Natural killer cell treated with Interleukin-12 subunit alpha and Interleukin-12 subunit beta and Interleukin-15 and Interleukin-18, amount 100 ng/mL, for 72 hours (primary cell): ENCODE results near the gene CLSTN3. TPM values are rescaled to one million over a fixed set of nuclear protein-coding genes. Genes with fewer than 3 reads are reported as not detected.

ENCODE experiments used
- ATAC-seq, 2 donors: fragments of 150-1000 bp; cut with Tn5 transposase in 1 of 2; sonication (Bioruptor Pico), chemical (Tn5 transposase) in 1 of 2; 2 replicates each; pipeline ENCODE4 v1.10.0; 2021
- DNase-seq: peaks from one replicate; pipeline ENCODE4 v3.0.0; 2022; ENCODE audit warnings: low spot score
- H3K27ac Mint-ChIP-seq, 2 donors: 1 replicate in 1 of 2; 2 replicates in 1 of 2; pipeline ENCODE4 v1.8.0; 2022; ENCODE audit warnings: mixed read lengths in 2 of 2, mild to moderate bottlenecking in 1 of 2, moderate library complexity in 1 of 2
- H3K27me3 Mint-ChIP-seq, 2 donors: 1 replicate in 1 of 2; 2 replicates in 1 of 2; pipeline ENCODE4 v1.8.0; 2022; ENCODE audit warnings: mixed read lengths in 2 of 2
- H3K36me3 Mint-ChIP-seq: one replicate; pipeline ENCODE4 v1.8.0; 2022; ENCODE audit warnings: mixed read lengths
- H3K4me1 Mint-ChIP-seq, 2 donors: 1 replicate in 1 of 2; 2 replicates in 1 of 2; pipeline ENCODE4 v1.8.0; 2022; ENCODE audit warnings: low read depth in 2 of 2, mixed read lengths in 2 of 2, mild to moderate bottlenecking in 1 of 2
- H3K4me3 Mint-ChIP-seq: one replicate; pipeline ENCODE4 v1.8.0; 2022; ENCODE audit warnings: mixed read lengths
- H3K9me3 Mint-ChIP-seq: 2 replicates; pipeline ENCODE4 v1.8.0; 2022; ENCODE audit warnings: mixed read lengths
- total RNA-seq, 2 donors: library from RNA; stranded (reverse); gene quantifications; one replicate each; pipeline ENCODE4 v1.2.3, GENCODE V29; 2022

The CLSTN3 gene
- total RNA-seq, 2 donors from 2014 or later: 36.3 to 40.0 TPM

GRCh38 chr12:7142056-7142644 lies 12.0 kb downstream of the CLSTN3 start:
- Mint-ChIP-seq H3K4me3 (no peak overlapping the region), H3K27ac (no peak overlapping the region), H3K9me3 (no peaks in the 10 kb centered on the region), H3K27me3 (no peaks in the 10 kb centered on the region), H3K36me3 (no peaks in the 10 kb centered on the region), H3K4me1 (peaks cover 0 to 6% of the 10 kb centered on the region in 2 donors)
- ATAC-seq (peak; percentile 67 to 72), DNase-seq (peak; percentile 64)

GRCh38 chr12:7142809-7143465 lies 12.8 kb downstream of the CLSTN3 start:
- no peaks in the 10 kb centered on the region for H3K27me3 Mint-ChIP-seq
- no peak overlapping the region for H3K27ac Mint-ChIP-seq
- DNase-seq (peak; percentile 46), ATAC-seq (peak in 1 of 2 donors; percentile 28)
- peaks cover 0 to 6% of the 10 kb centered on the region in 2 donors for H3K4me1 Mint-ChIP-seq
- H3K9me3 Mint-ChIP-seq: no peaks in the 10 kb centered on the region
- H3K4me3 Mint-ChIP-seq: no peak overlapping the region
- no peaks in the 10 kb centered on the region for H3K36me3 Mint-ChIP-seq

- H3K27ac Mint-ChIP-seq: no peak overlapping the region
- no peak overlapping the region for H3K4me3 Mint-ChIP-seq
- H3K27me3 Mint-ChIP-seq: no peaks in the 10 kb centered on the region
- DNase-seq (peak; percentile 58), ATAC-seq (no peak)
- H3K9me3 Mint-ChIP-seq: no peaks in the 10 kb centered on the region
- no peaks in the 10 kb centered on the region for H3K36me3 Mint-ChIP-seq
- peaks cover 0 to 6% of the 10 kb centered on the region in 2 donors for H3K4me1 Mint-ChIP-seq
Measured at GRCh38 chr12:7143564-7143963, 13.4 kb downstream of the CLSTN3 start.

GRCh38 chr12:7144414-7145120 lies 14.4 kb downstream of the CLSTN3 start:
- Mint-ChIP-seq H3K36me3 (no peaks in the 10 kb centered on the region), H3K4me1 (peaks cover 0 to 6% of the 10 kb centered on the region in 2 donors), H3K9me3 (no peaks in the 10 kb centered on the region), H3K27me3 (no peaks in the 10 kb centered on the region), H3K27ac (no peak overlapping the region), H3K4me3 (no peak overlapping the region)
- DNase-seq: no peak
- ATAC-seq: no peak

GRCh38 chr12:7145671-7146070 lies 15.5 kb downstream of the CLSTN3 start:
- Mint-ChIP-seq H3K27me3 (no peaks in the 10 kb centered on the region), H3K4me1 (peaks cover 0 to 6% of the 10 kb centered on the region in 2 donors), H3K4me3 (no peak overlapping the region), H3K9me3 (no peaks in the 10 kb centered on the region), H3K36me3 (peaks cover 4% of the 10 kb centered on the region), H3K27ac (no peak overlapping the region)
- DNase-seq: no peak
- ATAC-seq: no peak

- Mint-ChIP-seq H3K27ac (no peak overlapping the region), H3K36me3 (peaks cover 4% of the 10 kb centered on the region), H3K4me1 (peaks cover 0 to 6% of the 10 kb centered on the region in 2 donors), H3K27me3 (no peaks in the 10 kb centered on the region), H3K4me3 (no peak overlapping the region), H3K9me3 (no peaks in the 10 kb centered on the region)
- ATAC-seq (no peak), DNase-seq (no peak)
Measured at GRCh38 chr12:7146228-7146627, 16.1 kb downstream of the CLSTN3 start.

GRCh38 chr12:7146906-7147305 lies 16.7 kb downstream of the CLSTN3 start:
- Mint-ChIP-seq H3K36me3 (peaks cover 4% of the 10 kb centered on the region), H3K27ac (no peak overlapping the region), H3K9me3 (no peaks in the 10 kb centered on the region), H3K4me1 (peaks cover 0 to 3% of the 10 kb centered on the region in 2 donors), H3K4me3 (no peak overlapping the region), H3K27me3 (no peaks in the 10 kb centered on the region)
- ATAC-seq (no peak), DNase-seq (no peak)

- ATAC-seq (no peak), DNase-seq (no peak)
- H3K4me3 Mint-ChIP-seq: no peak overlapping the region
- no peaks in the 10 kb centered on the region for H3K27me3 Mint-ChIP-seq
- no peaks in the 10 kb centered on the region for H3K9me3 Mint-ChIP-seq
- H3K36me3 Mint-ChIP-seq: peaks cover 4% of the 10 kb centered on the region
- H3K27ac Mint-ChIP-seq: no peak overlapping the region
- H3K4me1 Mint-ChIP-seq: no peaks in the 10 kb centered on the region
Measured at GRCh38 chr12:7150356-7150755, 20.2 kb downstream of the CLSTN3 start.

GRCh38 chr12:7150841-7151240 lies 20.7 kb downstream of the CLSTN3 start:
- Mint-ChIP-seq H3K27ac (no peak overlapping the region), H3K36me3 (peaks cover 4% of the 10 kb centered on the region), H3K4me1 (no peaks in the 10 kb centered on the region), H3K4me3 (no peak overlapping the region), H3K27me3 (no peaks in the 10 kb centered on the region), H3K9me3 (no peaks in the 10 kb centered on the region)
- DNase-seq (no peak), ATAC-seq (peak in 1 of 2 donors; percentile 18)

GRCh38 chr12:7151532-7151931 lies 21.4 kb downstream of the CLSTN3 start:
- ATAC-seq (no peak), DNase-seq (no peak)
- Mint-ChIP-seq H3K36me3 (peaks cover 4% of the 10 kb centered on the region), H3K9me3 (no peaks in the 10 kb centered on the region), H3K27ac (no peak overlapping the region), H3K4me3 (no peak overlapping the region), H3K27me3 (no peaks in the 10 kb centered on the region), H3K4me1 (no peaks in the 10 kb centered on the region)

GRCh38 chr12:7152818-7153217 lies 22.6 kb downstream of the CLSTN3 start:
- DNase-seq: no peak
- Mint-ChIP-seq H3K4me1 (no peaks in the 10 kb centered on the region), H3K4me3 (no peak overlapping the region), H3K27me3 (no peaks in the 10 kb centered on the region), H3K9me3 (no peaks in the 10 kb centered on the region), H3K36me3 (peaks cover 4% of the 10 kb centered on the region), H3K27ac (no peak overlapping the region)
- no peak for ATAC-seq

GRCh38 chr12:7154042-7154441 lies 23.9 kb downstream of the CLSTN3 start:
- DNase-seq (no peak), ATAC-seq (no peak)
- Mint-ChIP-seq H3K9me3 (no peaks in the 10 kb centered on the region), H3K36me3 (peaks cover 4% of the 10 kb centered on the region), H3K4me1 (no peaks in the 10 kb centered on the region), H3K27me3 (no peaks in the 10 kb centered on the region), H3K27ac (no peak overlapping the region), H3K4me3 (no peak overlapping the region)

GRCh38 chr12:7154901-7155470 lies 24.8 kb downstream of the CLSTN3 start:
- H3K27ac Mint-ChIP-seq: no peak overlapping the region
- peaks cover under 1% of the 10 kb centered on the region for H3K36me3 Mint-ChIP-seq
- H3K4me1 Mint-ChIP-seq: no peaks in the 10 kb centered on the region
- no peak for ATAC-seq
- no peaks in the 10 kb centered on the region for H3K27me3 Mint-ChIP-seq
- no peak for DNase-seq
- no peaks in the 10 kb centered on the region for H3K9me3 Mint-ChIP-seq
- H3K4me3 Mint-ChIP-seq: no peak overlapping the region

GRCh38 chr12:7155471-7156034 lies 25.4 kb downstream of the CLSTN3 start:
- ATAC-seq (peak in 1 of 2 donors; percentile 30), DNase-seq (no peak)
- H3K27me3 Mint-ChIP-seq: no peaks in the 10 kb centered on the region
- H3K4me3 Mint-ChIP-seq: no peak overlapping the region
- no peaks in the 10 kb centered on the region for H3K9me3 Mint-ChIP-seq
- peaks cover 0 to 3% of the 10 kb centered on the region in 2 donors for H3K4me1 Mint-ChIP-seq
- H3K36me3 Mint-ChIP-seq: no peaks in the 10 kb centered on the region
- no peak overlapping the region for H3K27ac Mint-ChIP-seq
